NCI-H2107 (cell line): ENCODE measurements around the gene GIMAP1.
"Not testable (repeated sequence)": the region's sequence is repeated elsewhere in the genome, so short reads cannot be mapped to it uniquely, and the experiment has no call there.

Experiments
- DNase-seq: peaks from one replicate; lab custom pipeline; 2025; lab: John Stamatoyannopoulos, UW

Gene GIMAP1

GRCh38 chr7:150716368-150716767, at the start of gene GIMAP1:
GIMAP1 (plus strand) TSS chr7:150716613; CDS start chr7:150719048, 2,435 bp downstream.
- no peak for DNase-seq

- DNase-seq = no peak
Measured at GRCh38 chr7:150668472-150668911, 47.9 kb upstream of the GIMAP1 start.

- DNase-seq = no peak
Measured at GRCh38 chr7:150668977-150669376, 47.4 kb upstream of the GIMAP1 start.

- DNase-seq = not testable (repeated sequence)
Measured at GRCh38 chr7:150671798-150672585, 44.4 kb upstream of the GIMAP1 start.

GRCh38 chr7:150675714-150676113, 40.7 kb upstream of the GIMAP1 start:
- DNase-seq = no peak

GRCh38 chr7:150676276-150676675, 40.1 kb upstream of the GIMAP1 start:
- DNase-seq = not testable (repeated sequence)

- not testable (repeated sequence) for DNase-seq
Measured at GRCh38 chr7:150676854-150677253, 39.6 kb upstream of the GIMAP1 start.

- not testable (repeated sequence) for DNase-seq
Measured at GRCh38 chr7:150678601-150679000, 37.8 kb upstream of the GIMAP1 start.

GRCh38 chr7:150680364-150680763, 36.0 kb upstream of the GIMAP1 start:
- DNase-seq = not testable (repeated sequence)

- DNase-seq = no peak
Measured at GRCh38 chr7:150685219-150686029, 31.0 kb upstream of the GIMAP1 start, which contains the start of gene GIMAP2. GIMAP2 (plus strand) TSS chr7:150685706; CDS start chr7:150687060, 1,354 bp downstream.

- no peak for DNase-seq
Measured at GRCh38 chr7:150686030-150686631, 30.3 kb upstream of the GIMAP1 start.

- no peak for DNase-seq
Measured at GRCh38 chr7:150688630-150689029, 27.8 kb upstream of the GIMAP1 start.

GRCh38 chr7:150695654-150696053, 20.8 kb upstream of the GIMAP1 start:
- no peak for DNase-seq

- no peak for DNase-seq
Measured at GRCh38 chr7:150703209-150703608, 13.2 kb upstream of the GIMAP1 start.

- no peak for DNase-seq
Measured at GRCh38 chr7:150715293-150715692, 1.1 kb upstream of the GIMAP1 start.

GRCh38 chr7:150715738-150716137, 675 bp upstream of the GIMAP1 start:
- DNase-seq = no peak

GRCh38 chr7:150716939-150717338, 526 bp downstream of the GIMAP1 start:
- no peak for DNase-seq

GRCh38 chr7:150717814-150718420, 1.5 kb downstream of the GIMAP1 start:
- DNase-seq = no peak

- DNase-seq = no peak
Measured at GRCh38 chr7:150719436-150719835, 3.0 kb downstream of the GIMAP1 start.

- no peak for DNase-seq
Measured at GRCh38 chr7:150719960-150720891, 3.8 kb downstream of the GIMAP1 start.

- no peak for DNase-seq
Measured at GRCh38 chr7:150721970-150722373, 5.6 kb downstream of the GIMAP1 start.
